ENCODE measurements around the gene ENTR1. TPM values are rescaled to one million over a fixed set of nuclear protein-coding genes. Genes with fewer than 3 reads are reported as not detected.
A peak's percentile ranks its signal among the peaks of the same experiment; 100 is the strongest.

The ENTR1 gene
- total and polyA plus RNA-seq, 2 of the 13 experiments (the other 11 are each of a cell fraction or from before 2014, with no cell fraction given): 70.1 to 76.4 TPM

GRCh38 chr9:136400038-136400834 lies 10.2 kb downstream of the ENTR1 start, which contains the start of gene SNAPC4 (continued):
- TF ChIP-seq SNAPC4 (CRISPR knock-in tag; IDR thresholded peaks at IDR 0.05): no peak
- no peak for TF ChIP-seq ZMYM2 (CRISPR knock-in tag; IDR thresholded peaks at IDR 0.05)
- no peak for TF ChIP-seq ZNF543 (CRISPR knock-in tag; IDR thresholded peaks at IDR 0.05)
- no peak for TF ChIP-seq ZNF670 (CRISPR knock-in tag; IDR thresholded peaks at IDR 0.05; ENCODE audit: borderline replicate concordance)
- TF ChIP-seq ARID2 (CRISPR knock-in tag; IDR thresholded peaks at IDR 0.05; ENCODE audit: borderline replicate concordance): 0 out of 2 replicates have a peak, but pooled peaks have one; percentile 25
- TF ChIP-seq ZNF770 (CRISPR knock-in tag; IDR thresholded peaks at IDR 0.05): no peak
- TF ChIP-seq ZNF224 (CRISPR knock-in tag; IDR thresholded peaks at IDR 0.05): no peak
- no peak for TF ChIP-seq TERF1 (CRISPR knock-in tag; IDR thresholded peaks at IDR 0.05)
- no peak for TF ChIP-seq CREB3 (CRISPR knock-in tag; IDR thresholded peaks at IDR 0.05)
- no peak for TF ChIP-seq BRD4 (CRISPR knock-in tag; IDR thresholded peaks at IDR 0.05)
- no peak for TF ChIP-seq ZNF3 (CRISPR knock-in tag; IDR thresholded peaks at IDR 0.05)
- 0 out of 2 replicates have a peak, but pooled peaks have one; percentile 20 for TF ChIP-seq ZBTB34 (CRISPR knock-in tag; IDR thresholded peaks at IDR 0.05)
- TF ChIP-seq ZBTB44 (CRISPR knock-in tag; IDR thresholded peaks at IDR 0.05): no peak

Data from HepG2 (cell line).